ENCODE results near the gene MCM5. TPM values are rescaled to one million over a fixed set of nuclear protein-coding genes. Genes with fewer than 3 reads are reported as not detected.
A peak's percentile ranks its signal among the peaks of the same experiment; 100 is the strongest.

Gene MCM5
- total RNA-seq, 4 donors from 2014 or later: 16.5 to 102 (median 21.5) TPM

DNA sequence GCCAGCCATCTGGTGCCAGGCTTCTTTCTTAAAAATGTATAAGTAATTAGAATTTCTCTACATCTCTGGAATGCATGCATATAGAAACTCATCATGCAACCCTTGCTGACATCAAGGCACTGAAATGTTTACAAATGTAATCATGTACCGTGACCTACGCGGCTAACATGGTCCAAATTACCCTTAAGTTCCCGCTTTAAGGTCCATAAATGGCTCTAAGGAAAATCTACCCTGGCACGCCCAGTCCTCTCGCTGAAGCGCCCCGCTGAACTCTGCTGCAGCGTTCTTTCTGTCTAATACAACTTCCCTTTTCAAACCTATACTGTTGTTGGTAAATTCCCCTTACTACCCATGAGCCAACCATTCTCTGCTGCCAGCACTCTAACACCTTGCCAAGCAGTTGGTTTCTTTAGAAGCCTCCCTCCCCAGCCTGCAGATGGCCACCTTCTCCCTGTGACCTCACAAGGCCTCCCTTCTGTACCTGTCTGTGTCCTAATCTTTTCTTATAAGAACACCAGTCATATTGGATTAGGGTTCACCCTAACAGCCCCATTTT lies 32.5 kb upstream of the MCM5 start:
- peak; percentile 65 to 80 (median 71) for DNase-seq
- no peaks in the 10 kb centered on the region for H3K9me3 ChIP-seq
- H3K27ac ChIP-seq: peak overlapping the region; percentile 21 to 73 (median 50)
- H3K27me3 ChIP-seq: no peaks in the 10 kb centered on the region
- no peaks in the 10 kb centered on the region for H3K36me3 ChIP-seq
- TF ChIP-seq, protein P1, sequence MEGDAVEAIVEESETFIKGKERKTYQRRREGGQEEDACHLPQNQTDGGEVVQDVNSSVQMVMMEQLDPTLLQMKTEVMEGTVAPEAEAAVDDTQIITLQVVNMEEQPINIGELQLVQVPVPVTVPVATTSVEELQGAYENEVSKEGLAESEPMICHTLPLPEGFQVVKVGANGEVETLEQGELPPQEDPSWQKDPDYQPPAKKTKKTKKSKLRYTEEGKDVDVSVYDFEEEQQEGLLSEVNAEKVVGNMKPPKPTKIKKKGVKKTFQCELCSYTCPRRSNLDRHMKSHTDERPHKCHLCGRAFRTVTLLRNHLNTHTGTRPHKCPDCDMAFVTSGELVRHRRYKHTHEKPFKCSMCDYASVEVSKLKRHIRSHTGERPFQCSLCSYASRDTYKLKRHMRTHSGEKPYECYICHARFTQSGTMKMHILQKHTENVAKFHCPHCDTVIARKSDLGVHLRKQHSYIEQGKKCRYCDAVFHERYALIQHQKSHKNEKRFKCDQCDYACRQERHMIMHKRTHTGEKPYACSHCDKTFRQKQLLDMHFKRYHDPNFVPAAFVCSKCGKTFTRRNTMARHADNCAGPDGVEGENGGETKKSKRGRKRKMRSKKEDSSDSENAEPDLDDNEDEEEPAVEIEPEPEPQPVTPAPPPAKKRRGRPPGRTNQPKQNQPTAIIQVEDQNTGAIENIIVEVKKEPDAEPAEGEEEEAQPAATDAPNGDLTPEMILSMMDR (IDR thresholded peaks at IDR 0.05): no peak
- no peak for TF ChIP-seq POLR2A (IDR thresholded peaks at IDR 0.05)
- no peak overlapping the region for H3K4me3 ChIP-seq
- peaks cover 0 to 48% (median 10%) of the 10 kb centered on the region in 4 donors for H3K4me1 ChIP-seq

GRCh38 chr22:35368386-35368785 lies 31.6 kb upstream of the MCM5 start:
- DNase-seq: peak in 1 of 3 donors; percentile 62
- peak overlapping the region in 2 of 4 donors; percentile 64 to 73 for H3K27ac ChIP-seq
- H3K27me3 ChIP-seq: no peaks in the 10 kb centered on the region
- no peak overlapping the region for H3K4me3 ChIP-seq
- TF ChIP-seq POLR2A (IDR thresholded peaks at IDR 0.05): no peak
- TF ChIP-seq, protein P1 (IDR thresholded peaks at IDR 0.05): no peak
- H3K4me1 ChIP-seq: peaks cover 0 to 50% (median 8%) of the 10 kb centered on the region in 4 donors
- no peaks in the 10 kb centered on the region for H3K9me3 ChIP-seq
- H3K36me3 ChIP-seq: no peaks in the 10 kb centered on the region

- Histone ChIP-seq H3K27ac (no peak overlapping the region), H3K27me3 (no peaks in the 10 kb centered on the region), H3K4me3 (no peak overlapping the region), H3K9me3 (no peaks in the 10 kb centered on the region), H3K4me1 (peaks cover 0 to 38% (median 8%) of the 10 kb centered on the region in 4 donors), H3K36me3 (no peaks in the 10 kb centered on the region)
- DNase-seq: no peak
- TF ChIP-seq POLR2A (IDR thresholded peaks at IDR 0.05): no peak
- TF ChIP-seq, protein P1 (IDR thresholded peaks at IDR 0.05): no peak
These were observed 29.9 kb upstream of the MCM5 start for GRCh38 chr22:35369996-35370395.

DNA sequence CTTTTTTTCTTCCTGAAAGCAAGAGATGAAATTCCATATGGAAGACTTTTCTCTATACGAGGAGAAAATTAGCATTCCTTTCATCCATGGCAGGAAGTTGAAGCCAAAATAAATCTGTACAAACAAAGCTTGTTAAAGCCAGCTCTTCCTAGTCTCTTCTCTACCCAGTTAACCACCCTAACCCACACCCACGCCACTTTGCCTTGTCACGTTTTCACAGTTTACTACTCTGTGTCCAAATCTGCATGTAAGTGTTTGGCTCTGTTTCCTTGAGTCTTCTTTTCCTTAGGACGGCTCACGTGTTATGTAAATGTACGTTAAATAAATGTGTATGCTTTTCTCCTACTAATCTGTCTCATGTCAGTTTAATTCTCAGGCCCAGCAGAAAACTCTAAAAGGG lies 26.2 kb upstream of the MCM5 start:
- H3K36me3 ChIP-seq: no peaks in the 10 kb centered on the region
- no peak for TF ChIP-seq POLR2A (IDR thresholded peaks at IDR 0.05)
- TF ChIP-seq, protein P1 (IDR thresholded peaks at IDR 0.05): no peak
- H3K9me3 ChIP-seq: no peaks in the 10 kb centered on the region
- no peak overlapping the region for H3K4me3 ChIP-seq
- no peak for DNase-seq
- H3K27ac ChIP-seq: no peak overlapping the region
- peaks cover 5 to 54% (median 14%) of the 10 kb centered on the region in 4 donors for H3K4me1 ChIP-seq
- H3K27me3 ChIP-seq: no peaks in the 10 kb centered on the region

- Histone ChIP-seq H3K27ac (no peak overlapping the region), H3K9me3 (no peaks in the 10 kb centered on the region), H3K4me3 (no peak overlapping the region), H3K36me3 (no peaks in the 10 kb centered on the region), H3K4me1 (peaks cover 5 to 52% (median 14%) of the 10 kb centered on the region in 4 donors), H3K27me3 (no peaks in the 10 kb centered on the region)
- TF ChIP-seq POLR2A (IDR thresholded peaks at IDR 0.05): no peak
- TF ChIP-seq, protein P1 (IDR thresholded peaks at IDR 0.05): no peak
- DNase-seq: no peak
These were observed 24.9 kb upstream of the MCM5 start for GRCh38 chr22:35375031-35375430.
